ENCODE results near the gene LRRN2.
"Not testable (repeated sequence)": the region's sequence is repeated elsewhere in the genome, so short reads cannot be mapped to it uniquely, and the experiment has no call there.

The LRRN2 gene

GRCh38 chr1:204658295-204658694 is 27.2 kb downstream of the LRRN2 start:
- DNase-seq = no peak

GRCh38 chr1:204653590-204654340 is 31.8 kb downstream of the LRRN2 start:
- no peak for DNase-seq

GRCh38 chr1:204652497-204652896 is 33.0 kb downstream of the LRRN2 start:
- DNase-seq = no peak

- DNase-seq = no peak
These were observed 33.6 kb downstream of the LRRN2 start for GRCh38 chr1:204651843-204652421.

GRCh38 chr1:204650911-204651570 is 34.5 kb downstream of the LRRN2 start:
- DNase-seq = no peak

GRCh38 chr1:204649721-204650521 is 35.6 kb downstream of the LRRN2 start:
- DNase-seq = no peak

GRCh38 chr1:204648576-204648975 is 37.0 kb downstream of the LRRN2 start:
- no peak for DNase-seq

- no peak for DNase-seq
These were observed 37.8 kb downstream of the LRRN2 start for GRCh38 chr1:204647805-204648153.

- peak; percentile 54 to 57 for DNase-seq
These were observed 38.3 kb downstream of the LRRN2 start for GRCh38 chr1:204647114-204647804.

GRCh38 chr1:204645666-204646065 is 39.9 kb downstream of the LRRN2 start:
- no peak for DNase-seq

- DNase-seq = no peak
These were observed 40.3 kb downstream of the LRRN2 start for GRCh38 chr1:204645251-204645650.

- DNase-seq = no peak
These were observed 42.0 kb downstream of the LRRN2 start for GRCh38 chr1:204643503-204643902.

GRCh38 chr1:204641936-204642335 is 43.6 kb downstream of the LRRN2 start:
- no peak for DNase-seq

GRCh38 chr1:204641455-204641854 is 44.1 kb downstream of the LRRN2 start:
- no peak for DNase-seq

GRCh38 chr1:204640578-204640977 is 45.0 kb downstream of the LRRN2 start:
- no peak for DNase-seq

GRCh38 chr1:204634260-204634910 is 51.2 kb downstream of the LRRN2 start:
- no peak for DNase-seq

GRCh38 chr1:204633665-204634064 is 51.9 kb downstream of the LRRN2 start:
- no peak for DNase-seq

- no peak for DNase-seq
These were observed 55.2 kb downstream of the LRRN2 start for GRCh38 chr1:204630132-204630905.

- not testable (repeated sequence) for DNase-seq
These were observed 56.1 kb downstream of the LRRN2 start for GRCh38 chr1:204629459-204629858.

- DNase-seq = no peak
These were observed 56.7 kb downstream of the LRRN2 start for GRCh38 chr1:204628868-204629267.

GRCh38 chr1:204627436-204627835 is 58.1 kb downstream of the LRRN2 start:
- DNase-seq = no peak

All from inflammatory macrophage (primary cell).